K562 (cell line): ENCODE results near the gene CHCHD1. TPM values are rescaled to one million over a fixed set of nuclear protein-coding genes. Genes with fewer than 3 reads are reported as not detected.
A peak's percentile ranks its signal among the peaks of the same experiment; 100 is the strongest.

Source experiments
- ASH1L ChIP-seq: fragments of 450-650 bp; IDR thresholded peaks from 2 replicates; pipeline ENCODE4 v1.6.1; 2018; ENCODE audit warnings: borderline replicate concordance, mild to moderate bottlenecking, low read depth; ENCODE audit not compliant: partially characterized antibody
- CBFA2T3 ChIP-seq: fragments of 450-650 bp; IDR thresholded peaks from 2 replicates; pipeline ENCODE4 v1.6.1; 2017
- CBX3 ChIP-seq, 2 experiments: IDR thresholded peaks; 1 replicate in 1 of 2; 2 replicates in 1 of 2; pipeline ENCODE4 v1.6.1; 2012; ENCODE audit warnings: inconsistent platforms in 2 of 2, low read length in 2 of 2, borderline replicate concordance in 1 of 2, control low read depth in 1 of 2
- CCAR2 ChIP-seq: fragments of 200-400 bp; formaldehyde crosslinking; IDR thresholded peaks from 2 replicates; pipeline ENCODE4 v1.6.1; 2017; ENCODE audit warnings: mild to moderate bottlenecking, low read depth, low read length
- CHCHD3 ChIP-seq: fragments of 250-450 bp; sonication (Bioruptor Pico); IDR thresholded peaks from 2 replicates; pipeline ENCODE4 v2.1.2; 2022; ENCODE audit warnings: mild to moderate bottlenecking
- CREB1 ChIP-seq, 2 experiments: sonication (generic) in 1 of 2; formaldehyde crosslinking in 1 of 2; IDR thresholded peaks; 2 replicates each; pipeline versions ENCODE4 v1.6.1 to v1.8.0; 2012 to 2022; ENCODE audit warnings: inconsistent platforms in 1 of 2, mild to moderate bottlenecking in 1 of 2, missing genetic modification reagents in 1 of 2, moderate library complexity in 1 of 2
- DNMT1 ChIP-seq: fragments of 450-650 bp; IDR thresholded peaks from 2 replicates; pipeline ENCODE4 v1.6.1; 2016; ENCODE audit warnings: antibody characterized with exemption, mild to moderate bottlenecking
- ESRRB ChIP-seq: fragments of 250-450 bp; sonication (Bioruptor Pico); IDR thresholded peaks from 2 replicates; pipeline ENCODE4 v1.5.0; 2020; ENCODE audit warnings: mild to moderate bottlenecking, moderate library complexity, borderline replicate concordance
- MCM7 ChIP-seq, 2 experiments: fragments of 450-650 bp; IDR thresholded peaks; 2 replicates each; pipeline ENCODE4 v1.6.1; 2016 to 2018
- MTA3 ChIP-seq: fragments of 450-650 bp; formaldehyde crosslinking; IDR thresholded peaks from 2 replicates; pipeline ENCODE4 v1.6.1; 2017; ENCODE audit warnings: mild to moderate bottlenecking, borderline replicate concordance
- NCOA6 ChIP-seq: fragments of 450-650 bp; IDR thresholded peaks from 2 replicates; pipeline ENCODE4 v1.6.1; 2017; ENCODE audit warnings: mild to moderate bottlenecking
- POLR2B ChIP-seq: fragments of 450-650 bp; IDR thresholded peaks from 2 replicates; pipeline ENCODE4 v1.6.1; 2018; ENCODE audit warnings: low read depth; ENCODE audit not compliant: partially characterized antibody
- SMARCA5 ChIP-seq: fragments of 450-650 bp; IDR thresholded peaks from 2 replicates; pipeline ENCODE4 v1.6.1; 2016
- SMARCB1 ChIP-seq: IDR thresholded peaks from 2 replicates; pipeline ENCODE4 v1.6.1; 2011; ENCODE audit warnings: improper control_type of control experiment, low read depth; ENCODE audit not compliant: insufficient read length
- SRF ChIP-seq, 2 experiments: fragments of 250-450, 450-650 bp in 1 of 2; sonication (Bioruptor Pico) in 1 of 2; sonication (generic) in 1 of 2; formaldehyde crosslinking; IDR thresholded peaks; 2 replicates each; pipeline versions ENCODE4 v1.5.0 to v1.5.1; 2020 to 2022; ENCODE audit warnings: mild to moderate bottlenecking in 1 of 2, missing genetic modification reagents in 1 of 2
- ZNF282 ChIP-seq: sonication (generic); formaldehyde crosslinking; IDR thresholded peaks from 2 replicates; pipeline ENCODE4 v1.8.1; 2023; ENCODE audit warnings: missing genetic modification reagents
- ZNF324 ChIP-seq: fragments of 250-450 bp; sonication (Bioruptor Pico); IDR thresholded peaks from 2 replicates; pipeline ENCODE4 v1.4.0; 2020; ENCODE audit warnings: mild to moderate bottlenecking
- ZNF436 ChIP-seq: fragments of 250-450, 450-650 bp; sonication (Bioruptor Pico); formaldehyde crosslinking; IDR thresholded peaks from 2 replicates; pipeline ENCODE4 v1.7.0; 2020; ENCODE audit warnings: mild to moderate bottlenecking
- ZNF445 ChIP-seq: fragments of 250-450 bp; sonication (Bioruptor Pico); IDR thresholded peaks from 2 replicates; pipeline ENCODE4 v1.4.0; 2020; ENCODE audit warnings: low read depth, mild to moderate bottlenecking, moderate library complexity
- ZNF717 ChIP-seq: fragments of 250-450 bp; sonication (Bioruptor Pico); IDR thresholded peaks from 2 replicates; pipeline ENCODE4 v1.5.0; 2021
- polyA plus RNA-seq, 8 experiments: library from polyadenylated mRNA; depleted of rRNA in 4 of 8; stranded (reverse) in 5 of 8; unstranded in 3 of 8; fragments of >200 nt; fragmentation: Nextera tagmentation in 2 of 8; fragmentation: Illumina TruSeq in 1 of 8; extraction: Ambion mirVana in 2 of 8; extraction: Trizol in 1 of 8; gene quantifications; 2 replicates each; pipeline versions ENCODE4 v1.2.1 to v1.2.3, GENCODE V29; 2011 to 2014; ENCODE audit warnings: inconsistent platforms in 1 of 8, missing spikeins in 1 of 8
- total RNA-seq, 7 experiments: library from RNA; depleted of rRNA in 6 of 7; stranded (reverse); fragments of >200 nt in 6 of 7; fragmentation: Illumina TruSeq in 2 of 7; extraction: Trizol in 2 of 7; gene quantifications; 2 replicates each; pipeline versions ENCODE4 v1.2.1 to v1.2.3, GENCODE V29; 2011 to 2021; ENCODE audit warnings: low replicate concordance in 1 of 7
- TF ChIP-seq, protein P1 (sequence below): IDR thresholded peaks from 3 replicates; pipeline ENCODE4 v1.6.1; 2011; ENCODE audit warnings: borderline replicate concordance, mild to moderate bottlenecking; ENCODE audit not compliant: insufficient read length, insufficient read depth
- TF ChIP-seq, protein P2 (sequence below): sonication (generic); formaldehyde crosslinking; IDR thresholded peaks from 2 replicates; pipeline ENCODE4 v1.9.0; 2022; ENCODE audit warnings: mild to moderate bottlenecking, missing genetic modification reagents
- TF ChIP-seq, protein P3 (sequence below): fragments of 450-650 bp; formaldehyde crosslinking; IDR thresholded peaks from 2 replicates; pipeline ENCODE4 v1.4.0; 2022; ENCODE audit warnings: missing genetic modification characterization
- TF ChIP-seq, protein P4 (sequence below): fragments of 200-400 bp; formaldehyde crosslinking; IDR thresholded peaks from 2 replicates; pipeline ENCODE4 v1.6.1; 2017; ENCODE audit warnings: mild to moderate bottlenecking, low read depth, low read length, moderate library complexity

CHCHD1 gene
- total and polyA plus RNA-seq, 9 of the 15 experiments (the other 6 are each of a cell fraction or from before 2014, with no cell fraction given) = 52.9 to 126 (median 83.4) TPM

- TF ChIP-seq, protein P1, sequence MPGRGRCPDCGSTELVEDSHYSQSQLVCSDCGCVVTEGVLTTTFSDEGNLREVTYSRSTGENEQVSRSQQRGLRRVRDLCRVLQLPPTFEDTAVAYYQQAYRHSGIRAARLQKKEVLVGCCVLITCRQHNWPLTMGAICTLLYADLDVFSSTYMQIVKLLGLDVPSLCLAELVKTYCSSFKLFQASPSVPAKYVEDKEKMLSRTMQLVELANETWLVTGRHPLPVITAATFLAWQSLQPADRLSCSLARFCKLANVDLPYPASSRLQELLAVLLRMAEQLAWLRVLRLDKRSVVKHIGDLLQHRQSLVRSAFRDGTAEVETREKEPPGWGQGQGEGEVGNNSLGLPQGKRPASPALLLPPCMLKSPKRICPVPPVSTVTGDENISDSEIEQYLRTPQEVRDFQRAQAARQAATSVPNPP = no peak
- TF ChIP-seq ZNF445 (no peak), NCOA6 (no peak), CHCHD3 (peak; percentile 85), CBFA2T3 (no peak), ZNF282 (no peak), ESRRB (CRISPR knock-in tag) (peak; percentile 86; the same call in 1 of the 2 replicates), CCAR2 (no peak), CBX3 (IDR thresholded peaks at IDR 0.05; ENCODE audit: borderline replicate concordance in 1 of 2, low read length in 2 of 2) (0 out of 3 replicates have a peak, but pooled peaks of 1 of the 2 experiments have one; percentile 21), DNMT1 (0 out of 2 replicates have a peak, but pooled peaks have one; percentile 91), POLR2B (peak; percentile 96), ZNF436 (peak; percentile 14), MTA3 (peak; percentile 94), SMARCA5 (no peak), ZNF717 (no peak), CREB1 (IDR thresholded peaks at IDR 0.05) (peak; percentile 96), CREB1 (CRISPR knock-in tag; IDR thresholded peaks at IDR 0.05) (peak; percentile 93), ASH1L (no peak), ZNF324 (0 out of 2 replicates have a peak, but pooled peaks have one; percentile 7), MCM7 (IDR thresholded peaks at IDR 0.05) (no peak), SRF (CRISPR knock-in tag; IDR thresholded peaks at IDR 0.05) (peak in 1 of 2 experiments; percentile 17; a peak in 1 of 4 replicates), SMARCB1 (no peak)
- TF ChIP-seq, protein P2, sequence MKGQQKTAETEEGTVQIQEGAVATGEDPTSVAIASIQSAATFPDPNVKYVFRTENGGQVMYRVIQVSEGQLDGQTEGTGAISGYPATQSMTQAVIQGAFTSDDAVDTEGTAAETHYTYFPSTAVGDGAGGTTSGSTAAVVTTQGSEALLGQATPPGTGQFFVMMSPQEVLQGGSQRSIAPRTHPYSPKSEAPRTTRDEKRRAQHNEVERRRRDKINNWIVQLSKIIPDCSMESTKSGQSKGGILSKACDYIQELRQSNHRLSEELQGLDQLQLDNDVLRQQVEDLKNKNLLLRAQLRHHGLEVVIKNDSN = peak; percentile 47
- TF ChIP-seq, protein P3, sequence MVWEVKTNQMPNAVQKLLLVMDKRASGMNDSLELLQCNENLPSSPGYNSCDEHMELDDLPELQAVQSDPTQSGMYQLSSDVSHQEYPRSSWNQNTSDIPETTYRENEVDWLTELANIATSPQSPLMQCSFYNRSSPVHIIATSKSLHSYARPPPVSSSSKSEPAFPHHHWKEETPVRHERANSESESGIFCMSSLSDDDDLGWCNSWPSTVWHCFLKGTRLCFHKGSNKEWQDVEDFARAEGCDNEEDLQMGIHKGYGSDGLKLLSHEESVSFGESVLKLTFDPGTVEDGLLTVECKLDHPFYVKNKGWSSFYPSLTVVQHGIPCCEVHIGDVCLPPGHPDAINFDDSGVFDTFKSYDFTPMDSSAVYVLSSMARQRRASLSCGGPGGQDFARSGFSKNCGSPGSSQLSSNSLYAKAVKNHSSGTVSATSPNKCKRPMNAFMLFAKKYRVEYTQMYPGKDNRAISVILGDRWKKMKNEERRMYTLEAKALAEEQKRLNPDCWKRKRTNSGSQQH (CRISPR knock-in tag) = peak; percentile 98; the same call in 1 of the 2 replicates
- TF ChIP-seq, protein P4, sequence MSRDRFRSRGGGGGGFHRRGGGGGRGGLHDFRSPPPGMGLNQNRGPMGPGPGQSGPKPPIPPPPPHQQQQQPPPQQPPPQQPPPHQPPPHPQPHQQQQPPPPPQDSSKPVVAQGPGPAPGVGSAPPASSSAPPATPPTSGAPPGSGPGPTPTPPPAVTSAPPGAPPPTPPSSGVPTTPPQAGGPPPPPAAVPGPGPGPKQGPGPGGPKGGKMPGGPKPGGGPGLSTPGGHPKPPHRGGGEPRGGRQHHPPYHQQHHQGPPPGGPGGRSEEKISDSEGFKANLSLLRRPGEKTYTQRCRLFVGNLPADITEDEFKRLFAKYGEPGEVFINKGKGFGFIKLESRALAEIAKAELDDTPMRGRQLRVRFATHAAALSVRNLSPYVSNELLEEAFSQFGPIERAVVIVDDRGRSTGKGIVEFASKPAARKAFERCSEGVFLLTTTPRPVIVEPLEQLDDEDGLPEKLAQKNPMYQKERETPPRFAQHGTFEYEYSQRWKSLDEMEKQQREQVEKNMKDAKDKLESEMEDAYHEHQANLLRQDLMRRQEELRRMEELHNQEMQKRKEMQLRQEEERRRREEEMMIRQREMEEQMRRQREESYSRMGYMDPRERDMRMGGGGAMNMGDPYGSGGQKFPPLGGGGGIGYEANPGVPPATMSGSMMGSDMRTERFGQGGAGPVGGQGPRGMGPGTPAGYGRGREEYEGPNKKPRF = no peak
Observed at GRCh38 chr10:73772281-73773151, 9.3 kb upstream of the CHCHD1 start (continued).
